Brain microvascular endothelial cell (primary cell): ENCODE measurements around the gene SDF4.

Source experiments
- DNase-seq: peaks from one replicate; pipeline ENCODE4 v3.0.0-alpha.2; 2020
- H3K27ac ChIP-seq: fragments of 250-450 bp; sonication (Bioruptor Pico); 2 replicates; pipeline ENCODE4 v1.5.1; 2020; ENCODE audit warnings: mild to moderate bottlenecking, moderate library complexity
- H3K27me3 ChIP-seq: fragments of 250-450 bp; sonication (Bioruptor Pico); replicated peaks from 2 replicates; pipeline ENCODE4 v1.5.1; 2020; ENCODE audit warnings: mild to moderate bottlenecking
- H3K36me3 ChIP-seq: fragments of 250-450 bp; sonication (Bioruptor Pico); replicated peaks from 2 replicates; pipeline ENCODE4 v1.5.1; 2020; ENCODE audit warnings: mild to moderate bottlenecking
- H3K4me3 ChIP-seq: 2 replicates; pipeline ENCODE4 v1.5.1; 2011; ENCODE audit warnings: low read depth, mild to moderate bottlenecking, control low read depth, low read length, moderate library complexity
- CTCF ChIP-seq: IDR thresholded peaks from 2 replicates; pipeline ENCODE4 v1.5.1; 2011; ENCODE audit warnings: low read depth, mild to moderate bottlenecking, moderate library complexity, low read length, control low read depth, inconsistent platforms; ENCODE audit errors: missing control alignments
- in situ Hi-C: cut with HindIII; loops from 2 replicates; pipeline ENCODE4 v1.10.0; 2017; ENCODE audit warnings: low sequenced_read_pairs, low pct_ligation_motif_present

SDF4 gene

GRCh38 chr1:1242461-1243265, 10.9 kb upstream of the SDF4 start:
- no peak for DNase-seq
- no peaks in the 10 kb centered on the region for H3K27me3 ChIP-seq
- in situ Hi-C loops, result no loop called here
- H3K36me3 ChIP-seq, result no peaks in the 10 kb centered on the region
- H3K4me3 ChIP-seq, result no peak overlapping the region
- no peak overlapping the region for H3K27ac ChIP-seq
- no peak for TF ChIP-seq CTCF

- TF ChIP-seq CTCF, result no peak
- H3K27me3 ChIP-seq, result no peaks in the 10 kb centered on the region
- H3K36me3 ChIP-seq, result no peaks in the 10 kb centered on the region
- no peak overlapping the region for H3K4me3 ChIP-seq
- in situ Hi-C loops, result no loop called here
- DNase-seq, result no peak
- no peak overlapping the region for H3K27ac ChIP-seq
These were observed 9.9 kb upstream of the SDF4 start for GRCh38 chr1:1241588-1242219.

- DNase-seq, result no peak
- H3K4me3 ChIP-seq, result no peak overlapping the region
- no peak for TF ChIP-seq CTCF
- H3K36me3 ChIP-seq, result no peaks in the 10 kb centered on the region
- no peak overlapping the region for H3K27ac ChIP-seq
- H3K27me3 ChIP-seq, result no peaks in the 10 kb centered on the region
- in situ Hi-C loops, result no loop called here
These were observed 9.2 kb upstream of the SDF4 start for GRCh38 chr1:1240822-1241587.

- H3K27me3 ChIP-seq, result no peaks in the 10 kb centered on the region
- H3K4me3 ChIP-seq, result no peak overlapping the region
- no peak for TF ChIP-seq CTCF
- no peaks in the 10 kb centered on the region for H3K36me3 ChIP-seq
- DNase-seq, result no peak
- no peak overlapping the region for H3K27ac ChIP-seq
- in situ Hi-C loops, result no loop called here
These were observed 8.5 kb upstream of the SDF4 start for GRCh38 chr1:1240348-1240732.

- Histone ChIP-seq H3K4me3 (no peak overlapping the region), H3K27ac (no peak overlapping the region), H3K36me3 (no peaks in the 10 kb centered on the region), H3K27me3 (no peaks in the 10 kb centered on the region)
- in situ Hi-C loops, result no loop called here
- no peak for DNase-seq
- no peak for TF ChIP-seq CTCF
These were observed 8.0 kb upstream of the SDF4 start for GRCh38 chr1:1239614-1240347.
